Naive B cell (primary cell): ENCODE data around the gene ARHGAP1. TPM values are rescaled to one million over a fixed set of nuclear protein-coding genes. Genes with fewer than 3 reads are reported as not detected.

Experiments used
- ATAC-seq, 2 donors: fragments of 150-1000 bp; cut with Tn5 transposase; 2 replicates each; pipeline ENCODE4 v1.10.0; 2021; ENCODE audit warnings: low read depth in 2 of 2, mild to moderate bottlenecking in 2 of 2, moderate library complexity in 2 of 2
- DNase-seq: peaks from one replicate; pipeline ENCODE4 v3.0.0; 2022
- H3K27ac Mint-ChIP-seq, 6 donors: one replicate each; pipeline ENCODE4 v1.8.0; 2020 to 2022; ENCODE audit warnings: mild to moderate bottlenecking in 6 of 6, mixed read lengths in 6 of 6, moderate library complexity in 5 of 6, inconsistent platforms in 2 of 6
- H3K27me3 Mint-ChIP-seq, 3 donors: one replicate each; pipeline ENCODE4 v1.8.0; 2021 to 2022; ENCODE audit warnings: mixed read lengths in 3 of 3, mild to moderate bottlenecking in 1 of 3
- H3K36me3 Mint-ChIP-seq, 2 donors: one replicate each; pipeline ENCODE4 v1.8.0; 2020 to 2022; ENCODE audit warnings: mixed read lengths in 2 of 2, inconsistent platforms in 1 of 2, mild to moderate bottlenecking in 1 of 2
- H3K4me1 Mint-ChIP-seq, 3 donors: one replicate each; pipeline ENCODE4 v1.8.0; 2020 to 2022; ENCODE audit warnings: mixed read lengths in 3 of 3, inconsistent platforms in 1 of 3, mild to moderate bottlenecking in 1 of 3, moderate library complexity in 1 of 3
- H3K4me3 Mint-ChIP-seq, 8 donors: one replicate each; pipeline ENCODE4 v1.8.0; 2020 to 2022; ENCODE audit warnings: mild to moderate bottlenecking in 8 of 8, mixed read lengths in 8 of 8, moderate library complexity in 8 of 8, inconsistent platforms in 2 of 8
- H3K9me3 Mint-ChIP-seq, 7 donors: one replicate each; pipeline ENCODE4 v1.8.0; 2020 to 2022; ENCODE audit warnings: mixed read lengths in 7 of 7, mild to moderate bottlenecking in 5 of 7, inconsistent platforms in 2 of 7, moderate library complexity in 1 of 7
- polyA plus RNA-seq, 6 donors: library from polyadenylated mRNA; unstranded; fragments of 300-500 nt; fragmentation: Illumina TruSeq; gene quantifications; one replicate each; pipeline ENCODE4 v1.2.3, GENCODE V29; 2021; ENCODE audit warnings: low read depth in 6 of 6

The ARHGAP1 gene
- polyA plus RNA-seq, 6 donors from 2014 or later, result 31.4 to 51.6 (median 34.7) TPM

DNA sequence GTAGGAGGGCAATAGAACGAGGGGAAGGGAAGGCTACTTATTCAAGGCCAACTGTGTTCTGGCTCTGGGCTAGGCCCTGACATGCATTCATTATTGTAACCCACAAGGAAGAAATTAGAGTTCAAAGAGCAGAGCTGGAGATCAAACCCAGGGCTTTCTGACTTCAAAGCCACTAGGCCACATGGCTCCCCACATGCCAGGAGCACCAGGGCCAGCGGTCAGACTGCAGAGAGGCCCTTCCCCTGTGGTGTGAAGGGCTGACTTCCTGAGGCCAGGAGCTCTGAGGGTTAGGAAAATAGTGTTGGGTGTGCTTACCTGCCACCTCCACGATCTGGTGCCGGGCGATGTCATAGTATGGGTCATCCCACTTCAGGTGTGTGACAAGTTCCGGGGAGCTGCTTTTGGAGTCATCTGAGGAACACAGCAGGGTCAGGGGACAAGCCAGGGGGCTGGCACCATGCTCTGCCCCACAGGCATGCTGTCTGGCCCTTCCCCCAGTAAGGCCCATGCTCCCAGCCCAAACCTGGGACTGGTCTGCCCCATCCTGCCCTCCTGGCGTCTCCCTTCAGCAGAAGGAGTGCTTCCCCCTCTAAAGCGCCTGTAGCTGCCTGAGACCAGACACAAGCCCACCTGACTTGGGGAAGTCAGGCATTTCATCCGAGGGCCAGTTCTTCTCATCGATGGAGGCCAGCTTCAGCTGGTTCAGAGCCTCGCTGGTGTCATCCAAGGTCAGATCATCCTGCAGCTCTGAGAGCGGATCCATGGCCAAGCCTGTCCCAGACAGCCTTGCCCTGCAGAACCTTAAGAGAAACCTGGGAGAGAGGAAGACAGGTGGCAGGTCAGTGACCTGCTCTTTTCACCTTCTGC is 4.8 kb downstream of the ARHGAP1 start:
- Mint-ChIP-seq H3K9me3 (no peaks in the 10 kb centered on the region), H3K4me3 (no peak overlapping the region), H3K36me3 (no peaks in the 10 kb centered on the region), H3K27me3 (no peaks in the 10 kb centered on the region), H3K4me1 (peaks cover 23 to 46% (median 27%) of the 10 kb centered on the region in 3 donors), H3K27ac (no peak overlapping the region)
- ATAC-seq, result no peak
- DNase-seq, result no peak

DNA sequence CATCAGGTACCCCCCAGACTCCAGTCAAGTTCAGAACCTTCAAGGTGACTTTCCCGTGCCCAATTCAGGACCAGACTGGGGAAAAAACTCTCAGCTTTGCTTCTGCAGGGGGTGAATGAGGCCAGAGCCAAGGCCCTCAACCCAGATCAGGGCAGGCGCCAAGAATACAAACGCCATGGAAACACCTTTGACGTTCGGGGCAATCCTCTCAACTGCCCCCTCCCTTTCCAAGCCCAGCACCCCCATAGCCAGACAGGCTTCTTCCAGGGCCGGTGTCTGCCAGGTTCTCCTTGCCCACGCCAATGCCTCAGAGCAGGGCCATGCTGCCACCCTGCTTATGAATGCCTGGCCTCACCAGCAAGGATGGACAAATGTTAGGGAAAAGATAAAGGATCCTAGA is 5.8 kb downstream of the ARHGAP1 start:
- ATAC-seq, result no peak
- peaks cover 22 to 40% (median 28%) of the 10 kb centered on the region in 3 donors for H3K4me1 Mint-ChIP-seq
- no peaks in the 10 kb centered on the region for H3K27me3 Mint-ChIP-seq
- H3K4me3 Mint-ChIP-seq, result peak overlapping the region in 1 of 8 donors; percentile 51
- no peaks in the 10 kb centered on the region for H3K9me3 Mint-ChIP-seq
- H3K27ac Mint-ChIP-seq, result peak overlapping the region in 1 of 6 donors; percentile 54
- DNase-seq, result no peak
- H3K36me3 Mint-ChIP-seq, result no peaks in the 10 kb centered on the region

DNA sequence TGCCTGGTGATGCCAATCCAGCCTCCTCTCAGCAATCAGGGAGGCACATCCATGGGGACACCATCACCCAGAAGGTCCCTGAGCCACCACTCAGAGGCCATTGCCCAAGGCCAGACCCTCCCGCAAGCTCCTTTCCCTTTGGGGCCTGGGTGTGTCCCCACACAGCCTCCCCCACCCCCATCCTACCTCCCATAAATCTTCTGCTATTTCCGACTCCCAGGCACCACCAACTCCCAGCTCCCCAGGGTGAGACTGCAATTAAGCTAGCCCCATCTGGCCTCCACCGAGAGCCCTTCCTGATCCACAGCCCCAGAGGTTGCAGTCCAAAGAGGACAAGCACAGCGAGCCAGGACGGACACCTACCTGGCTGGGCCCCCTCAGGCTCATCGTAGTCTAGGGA is 6.3 kb downstream of the ARHGAP1 start:
- H3K27me3 Mint-ChIP-seq, result no peaks in the 10 kb centered on the region
- DNase-seq, result no peak
- H3K4me3 Mint-ChIP-seq, result no peak overlapping the region
- H3K9me3 Mint-ChIP-seq, result no peaks in the 10 kb centered on the region
- H3K27ac Mint-ChIP-seq, result peak overlapping the region in 4 of 6 donors; percentile 28 to 83 (median 66)
- peaks cover 22 to 34% (median 25%) of the 10 kb centered on the region in 3 donors for H3K4me1 Mint-ChIP-seq
- H3K36me3 Mint-ChIP-seq, result no peaks in the 10 kb centered on the region
- no peak for ATAC-seq

DNA sequence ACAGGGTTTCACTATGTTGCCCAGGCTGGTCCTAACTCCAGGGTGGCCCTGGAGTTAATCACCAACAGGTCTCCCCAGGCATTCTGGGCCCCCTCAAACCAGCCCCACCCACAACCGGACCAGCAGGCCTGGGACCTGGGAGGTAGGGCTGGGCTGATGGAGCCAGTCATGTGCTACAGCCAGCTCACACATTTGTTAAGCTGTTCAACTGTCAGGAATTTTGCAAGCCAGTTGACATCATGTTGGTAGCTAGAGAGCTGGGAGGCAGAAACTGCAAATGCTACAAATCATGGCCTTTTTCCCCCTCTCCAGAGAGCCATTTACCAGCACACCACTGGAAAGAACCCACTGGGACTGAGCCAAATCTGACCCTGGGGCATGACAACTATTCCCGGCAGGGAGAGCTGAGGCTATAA is 6.8 kb downstream of the ARHGAP1 start:
- Mint-ChIP-seq H3K36me3 (no peaks in the 10 kb centered on the region), H3K4me1 (peaks cover 20 to 30% (median 20%) of the 10 kb centered on the region in 3 donors), H3K9me3 (no peaks in the 10 kb centered on the region), H3K27ac (peak overlapping the region in 1 of 6 donors; percentile 79), H3K4me3 (no peak overlapping the region), H3K27me3 (no peaks in the 10 kb centered on the region)
- ATAC-seq (no peak), DNase-seq (no peak)

DNA sequence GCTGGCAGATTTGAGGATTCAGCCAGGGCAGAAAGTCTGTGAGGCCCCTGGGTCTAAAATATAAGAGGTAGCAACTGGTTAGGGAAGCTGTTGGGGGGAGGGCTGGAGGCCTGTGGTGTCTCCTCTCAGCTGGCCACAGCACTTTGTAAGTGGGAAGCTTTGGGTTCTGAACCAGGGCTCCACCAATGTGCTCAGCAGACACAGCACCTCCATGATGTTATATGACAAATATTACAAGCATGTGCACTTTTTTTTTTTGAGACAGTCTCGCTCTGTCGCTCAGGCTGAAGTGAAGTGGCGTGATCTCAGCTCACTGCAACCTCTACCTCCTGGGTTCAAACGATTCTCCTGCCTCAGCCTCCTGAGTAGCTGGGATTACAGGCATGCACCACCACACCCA is 8.0 kb downstream of the ARHGAP1 start:
- Mint-ChIP-seq H3K36me3 (no peaks in the 10 kb centered on the region), H3K9me3 (no peaks in the 10 kb centered on the region), H3K4me3 (no peak overlapping the region), H3K27me3 (no peaks in the 10 kb centered on the region), H3K4me1 (peaks cover 13 to 20% (median 13%) of the 10 kb centered on the region in 3 donors), H3K27ac (no peak overlapping the region)
- no peak for ATAC-seq
- no peak for DNase-seq

DNA sequence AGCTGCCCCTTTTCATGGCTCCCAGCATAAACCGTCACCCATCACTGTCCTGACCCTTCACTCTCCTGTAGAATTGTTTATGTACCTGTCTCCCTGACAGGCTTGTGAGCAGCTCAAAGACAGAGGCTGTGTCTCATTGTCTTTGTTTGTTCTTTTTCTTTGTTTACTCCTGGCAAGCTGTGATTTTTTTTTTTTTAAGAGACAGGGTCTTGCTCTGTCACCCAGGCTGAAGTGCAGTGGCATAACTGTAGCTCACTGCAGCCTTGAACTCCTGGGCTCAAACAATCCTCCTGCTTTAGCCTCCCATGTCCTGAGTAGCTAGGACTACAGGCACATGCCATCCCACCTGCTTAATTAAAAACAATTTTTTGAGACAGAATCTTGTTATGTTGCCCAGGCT is 9.7 kb downstream of the ARHGAP1 start:
- Mint-ChIP-seq H3K9me3 (no peaks in the 10 kb centered on the region), H3K36me3 (no peaks in the 10 kb centered on the region), H3K4me3 (no peak overlapping the region), H3K27me3 (no peaks in the 10 kb centered on the region), H3K27ac (peak overlapping the region in 1 of 6 donors; percentile 91), H3K4me1 (peaks cover 5 to 11% (median 8%) of the 10 kb centered on the region in 3 donors)
- no peak for DNase-seq
- no peak for ATAC-seq

DNA sequence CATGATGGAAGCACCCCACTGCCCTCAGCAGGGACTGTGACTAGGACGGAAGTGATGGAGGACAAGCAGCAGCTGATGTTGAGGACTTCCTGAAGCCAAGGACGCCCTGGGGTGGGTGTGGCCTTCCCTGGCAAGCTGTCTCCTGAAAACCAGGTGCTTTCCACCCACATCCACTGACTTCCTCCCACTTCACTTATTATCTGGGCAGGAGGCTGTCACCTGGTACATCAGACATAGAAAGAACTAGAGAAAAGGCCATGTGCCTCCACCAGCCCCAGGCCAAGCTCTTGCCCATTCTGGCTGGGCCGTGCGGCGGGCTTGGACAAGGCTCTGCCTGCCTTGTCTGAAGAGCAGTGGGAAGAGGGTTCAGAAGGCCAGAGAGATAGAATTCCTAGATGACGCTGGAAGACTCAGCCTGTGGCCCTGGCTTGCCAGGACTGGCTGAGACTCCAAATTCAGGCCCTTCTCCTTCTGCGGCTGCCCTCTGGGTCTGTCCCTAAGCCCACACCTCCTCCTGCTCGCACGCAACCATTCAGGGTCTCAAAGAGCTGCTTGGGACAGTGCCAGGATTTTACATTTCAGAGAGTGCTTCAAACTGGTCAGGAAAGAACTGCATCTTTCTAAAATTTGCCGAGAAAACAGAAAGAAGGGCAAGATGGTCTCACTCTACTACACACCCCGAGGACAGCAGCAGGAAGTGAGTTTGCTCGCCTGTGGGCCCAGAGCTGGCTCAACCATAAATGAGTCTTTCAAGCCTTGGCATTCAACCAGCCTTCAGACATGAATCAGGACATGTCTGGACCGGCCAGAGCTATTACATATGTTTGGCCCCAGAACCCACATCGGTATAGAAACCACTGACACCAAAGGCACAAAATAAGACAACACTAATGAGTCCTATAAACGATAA is 13.3 kb downstream of the ARHGAP1 start:
- H3K27ac Mint-ChIP-seq, result peak overlapping the region in 3 of 6 donors; percentile 28 to 47 (median 40)

DNA sequence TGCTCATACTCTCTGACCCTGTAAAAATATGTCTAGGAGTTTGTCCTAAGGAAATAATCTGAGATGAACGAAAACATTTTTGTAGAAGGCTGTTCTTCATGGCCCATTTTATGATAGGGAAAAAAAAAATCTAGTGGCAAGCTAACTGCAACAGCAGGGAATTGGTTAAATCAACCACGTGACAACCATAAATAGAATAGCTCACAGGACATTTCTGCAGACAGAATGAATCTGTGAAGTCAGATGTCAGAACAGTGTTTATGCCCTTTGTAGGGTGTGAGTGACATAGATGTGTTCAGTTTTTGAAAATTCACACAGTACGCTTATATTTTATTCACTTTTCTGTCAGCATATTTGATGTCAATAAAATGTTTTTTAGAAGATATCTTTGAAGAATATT is 16.1 kb downstream of the ARHGAP1 start:
- Mint-ChIP-seq H3K9me3 (no peaks in the 10 kb centered on the region), H3K36me3 (no peaks in the 10 kb centered on the region), H3K27ac (no peak overlapping the region), H3K4me1 (peaks cover 0 to 2% (median 0%) of the 10 kb centered on the region in 3 donors), H3K27me3 (no peaks in the 10 kb centered on the region), H3K4me3 (no peak overlapping the region)
- ATAC-seq (no peak), DNase-seq (no peak)

More for the DNA sequence above, 13.3 kb downstream of the ARHGAP1 start:
- Mint-ChIP-seq H3K4me1 (peaks cover 3 to 7% (median 5%) of the 10 kb centered on the region in 3 donors), H3K36me3 (no peaks in the 10 kb centered on the region), H3K27me3 (no peaks in the 10 kb centered on the region), H3K9me3 (no peaks in the 10 kb centered on the region), H3K4me3 (peak overlapping the region in 1 of 8 donors; percentile 32)
- no peak for ATAC-seq
- no peak for DNase-seq

DNA sequence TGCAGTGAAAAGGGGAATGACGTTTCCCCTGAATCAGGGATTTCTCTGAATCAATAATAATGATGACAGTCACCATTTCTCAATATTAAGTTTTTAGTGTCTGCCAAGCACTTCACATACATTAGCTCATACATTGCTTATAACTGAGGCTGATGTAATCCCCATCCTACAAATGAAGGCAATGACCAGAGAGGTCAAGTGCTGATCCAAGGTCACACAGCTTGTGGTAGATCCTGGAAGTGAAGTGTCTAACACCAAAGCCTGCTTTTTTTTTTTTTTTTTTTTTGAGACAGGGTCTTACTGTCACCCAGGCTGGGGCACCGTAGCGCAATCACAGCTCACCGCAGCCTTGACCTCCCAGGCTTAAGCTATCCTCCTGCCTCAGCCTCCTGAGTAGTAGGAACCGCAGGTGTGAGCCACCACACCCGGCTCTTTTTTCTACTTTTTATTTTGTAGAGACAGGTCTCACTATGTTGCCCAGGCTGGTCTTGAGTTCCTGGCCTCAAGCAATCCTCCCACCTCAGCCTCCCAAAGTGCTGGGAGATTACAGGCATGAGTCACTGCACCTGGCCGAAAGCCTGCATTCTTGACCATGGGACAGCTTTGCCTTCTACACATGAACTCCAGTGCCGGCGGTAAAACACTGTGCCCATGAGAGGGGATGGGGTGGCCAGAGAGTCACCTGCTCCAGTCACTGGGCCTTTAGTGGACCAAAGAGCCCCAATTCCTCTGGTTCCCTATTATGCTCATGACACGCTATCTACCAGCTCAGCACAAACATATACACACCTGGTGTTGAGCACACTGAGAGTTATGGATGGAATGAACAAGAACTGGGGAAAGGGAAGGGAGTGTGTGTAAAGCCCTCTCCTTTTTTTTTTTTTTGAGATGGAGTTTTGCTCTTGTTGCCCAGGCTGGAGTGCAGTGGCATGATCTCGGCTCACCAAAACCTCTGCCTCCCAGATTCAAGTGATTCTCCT is 17.4 kb downstream of the ARHGAP1 start:
- Mint-ChIP-seq H3K4me3 (peak overlapping the region in 1 of 8 donors; percentile 41), H3K9me3 (no peaks in the 10 kb centered on the region), H3K36me3 (peaks cover 0 to 6% of the 10 kb centered on the region in 2 donors), H3K4me1 (peaks cover 0 to 3% (median 2%) of the 10 kb centered on the region in 3 donors), H3K27ac (no peak overlapping the region), H3K27me3 (no peaks in the 10 kb centered on the region)
- ATAC-seq (no peak), DNase-seq (no peak)

DNA sequence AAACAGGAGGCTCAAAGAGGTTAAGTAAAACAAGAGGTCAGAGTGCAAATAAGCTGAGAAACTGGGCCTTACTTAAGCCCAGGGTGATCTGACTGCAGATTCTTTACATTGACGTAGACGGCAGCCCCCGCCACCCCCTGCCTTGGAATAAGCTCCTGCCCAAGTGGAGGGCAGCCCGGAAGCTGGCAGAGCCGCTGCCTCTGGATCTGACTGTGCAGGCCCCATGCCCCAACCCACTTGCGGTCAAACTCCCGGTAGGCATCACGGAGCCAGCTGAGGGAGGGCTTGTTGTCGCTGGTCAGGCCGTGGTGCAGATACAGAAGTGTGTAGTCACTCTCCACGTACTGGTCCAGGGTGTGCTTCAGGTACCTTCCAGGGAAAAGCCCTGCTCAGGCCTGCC is 18.6 kb downstream of the ARHGAP1 start:
- Mint-ChIP-seq H3K4me3 (no peak overlapping the region), H3K27ac (peak overlapping the region in 1 of 6 donors; percentile 79), H3K4me1 (peaks cover 6 to 13% (median 7%) of the 10 kb centered on the region in 3 donors), H3K27me3 (no peaks in the 10 kb centered on the region), H3K36me3 (peaks cover 0 to 6% of the 10 kb centered on the region in 2 donors), H3K9me3 (no peaks in the 10 kb centered on the region)
- ATAC-seq, result no peak
- no peak for DNase-seq

DNA sequence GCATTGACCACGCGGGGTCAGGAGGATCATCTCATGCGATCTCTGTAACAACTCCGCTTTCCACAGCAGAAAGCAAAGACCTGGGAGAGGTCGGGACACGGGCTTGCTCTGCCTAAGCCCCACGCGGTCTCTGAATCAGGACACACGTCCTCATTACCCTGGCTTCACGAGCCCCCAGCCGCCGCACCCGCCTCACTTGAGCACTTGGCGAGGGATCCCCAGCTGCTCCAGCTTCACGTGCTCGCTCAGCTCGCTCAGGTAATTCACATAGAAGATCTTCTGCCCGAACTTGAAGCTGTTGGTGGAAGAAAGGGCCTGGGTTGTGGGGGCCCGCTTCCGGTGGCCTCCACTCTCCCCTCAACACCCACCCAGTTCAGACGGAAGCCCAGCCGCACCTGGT is 19.6 kb downstream of the ARHGAP1 start:
- Mint-ChIP-seq H3K27me3 (no peaks in the 10 kb centered on the region), H3K9me3 (no peaks in the 10 kb centered on the region), H3K27ac (peak overlapping the region in 2 of 6 donors; percentile 33 to 79), H3K4me3 (no peak overlapping the region), H3K4me1 (peaks cover 10 to 18% (median 15%) of the 10 kb centered on the region in 3 donors), H3K36me3 (peaks cover 0 to 6% of the 10 kb centered on the region in 2 donors)
- DNase-seq (no peak), ATAC-seq (no peak)

DNA sequence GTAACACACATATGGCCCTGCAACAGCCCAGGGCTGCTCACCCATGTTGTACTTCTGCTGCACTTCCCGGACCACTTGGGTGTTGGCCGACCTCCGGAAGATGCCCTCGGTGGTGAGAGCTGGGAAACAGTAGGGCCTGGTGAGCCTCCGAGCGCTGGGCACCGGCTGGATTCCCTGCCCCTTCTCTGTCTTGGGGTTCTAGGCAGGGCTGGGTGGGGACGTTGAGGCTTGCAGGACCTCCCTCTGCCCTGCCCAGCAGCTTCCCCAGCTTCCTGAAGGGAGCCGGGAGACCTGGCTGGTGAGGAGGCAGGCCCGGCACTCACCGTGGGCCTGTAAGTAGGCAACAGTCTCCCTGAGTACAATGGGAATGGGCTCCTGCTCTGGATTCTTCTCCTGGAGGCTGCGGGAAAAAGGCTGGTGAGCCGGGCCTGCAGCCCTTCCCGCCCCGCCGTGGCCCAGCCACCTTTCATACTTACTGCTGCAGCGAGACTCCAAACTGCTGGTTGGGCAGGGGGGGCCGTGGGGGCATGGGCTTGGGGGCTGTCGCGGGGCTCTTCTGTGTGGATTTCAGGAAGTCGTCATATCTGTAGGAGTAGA is 20.2 kb downstream of the ARHGAP1 start:
- Mint-ChIP-seq H3K4me3 (no peak overlapping the region), H3K27ac (peak overlapping the region in 2 of 6 donors; percentile 33 to 79)
- DNase-seq, result no peak

More for the DNA sequence above, 20.2 kb downstream of the ARHGAP1 start:
- ATAC-seq, result no peak
- peaks cover 13 to 21% (median 18%) of the 10 kb centered on the region in 3 donors for H3K4me1 Mint-ChIP-seq
- no peaks in the 10 kb centered on the region for H3K27me3 Mint-ChIP-seq
- H3K9me3 Mint-ChIP-seq, result no peaks in the 10 kb centered on the region
- peaks cover 0 to 6% of the 10 kb centered on the region in 2 donors for H3K36me3 Mint-ChIP-seq
